ENCODE results near the gene SND1. TPM values are rescaled to one million over a fixed set of nuclear protein-coding genes. Genes with fewer than 3 reads are reported as not detected.

SND1 gene
- total RNA-seq, 1 experiment from 2014 or later = 111 TPM

- no peak for DNase-seq (ENCODE audit: low spot score)
Measured at GRCh38 chr7:127766831-127767459, 115.0 kb downstream of the SND1 start.

- DNase-seq (ENCODE audit: low spot score) = peak; percentile 14
Measured at GRCh38 chr7:127768241-127768640, 116.2 kb downstream of the SND1 start.

- DNase-seq (ENCODE audit: low spot score) = no peak
Measured at GRCh38 chr7:127769137-127769536, 117.1 kb downstream of the SND1 start.

GRCh38 chr7:127769696-127770400, 117.9 kb downstream of the SND1 start:
- peak; percentile 34 for DNase-seq (ENCODE audit: low spot score)

- no peak for DNase-seq (ENCODE audit: low spot score)
Measured at GRCh38 chr7:127770885-127771284, 118.9 kb downstream of the SND1 start.

- DNase-seq (ENCODE audit: low spot score) = no peak
Measured at GRCh38 chr7:127771707-127772106, 119.7 kb downstream of the SND1 start.

- DNase-seq (ENCODE audit: low spot score) = peak; percentile 86
Measured at GRCh38 chr7:127776776-127777386, 124.9 kb downstream of the SND1 start.

- no peak for DNase-seq (ENCODE audit: low spot score)
Measured at GRCh38 chr7:127780489-127780888, 128.5 kb downstream of the SND1 start.

GRCh38 chr7:127781081-127781480, 129.1 kb downstream of the SND1 start:
- DNase-seq (ENCODE audit: low spot score) = no peak

- no peak for DNase-seq (ENCODE audit: low spot score)
Measured at GRCh38 chr7:127782075-127782474, 130.1 kb downstream of the SND1 start.

GRCh38 chr7:127782654-127783559, 130.9 kb downstream of the SND1 start:
- DNase-seq (ENCODE audit: low spot score) = no peak

GRCh38 chr7:127786184-127786583, 134.2 kb downstream of the SND1 start:
- DNase-seq (ENCODE audit: low spot score) = no peak

- no peak for DNase-seq (ENCODE audit: low spot score)
Measured at GRCh38 chr7:127789031-127789430, 137.0 kb downstream of the SND1 start.

GRCh38 chr7:127791446-127792189, 139.6 kb downstream of the SND1 start:
- DNase-seq (ENCODE audit: low spot score) = peak; percentile 11

- DNase-seq (ENCODE audit: low spot score) = peak; percentile 11
Measured at GRCh38 chr7:127792528-127793342, 140.7 kb downstream of the SND1 start.

GRCh38 chr7:127793582-127793981, 141.6 kb downstream of the SND1 start:
- DNase-seq (ENCODE audit: low spot score) = no peak

- no peak for DNase-seq (ENCODE audit: low spot score)
Measured at GRCh38 chr7:127794136-127794535, 142.1 kb downstream of the SND1 start.

- DNase-seq (ENCODE audit: low spot score) = no peak
Measured at GRCh38 chr7:127794551-127794950, 142.6 kb downstream of the SND1 start.

GRCh38 chr7:127798023-127798422, 146.0 kb downstream of the SND1 start:
- no peak for DNase-seq (ENCODE audit: low spot score)

- DNase-seq (ENCODE audit: low spot score) = no peak
Measured at GRCh38 chr7:127798769-127799372, 146.9 kb downstream of the SND1 start.
